ENCODE data around the gene ARL4A. TPM values are rescaled to one million over a fixed set of nuclear protein-coding genes. Genes with fewer than 3 reads are reported as not detected.

ARL4A gene
- total and polyA plus RNA-seq, 2 of the 8 experiments (the other 6 are each of a cell fraction or from before 2014, with no cell fraction given) = 14.5 to 29.2 TPM

DNA sequence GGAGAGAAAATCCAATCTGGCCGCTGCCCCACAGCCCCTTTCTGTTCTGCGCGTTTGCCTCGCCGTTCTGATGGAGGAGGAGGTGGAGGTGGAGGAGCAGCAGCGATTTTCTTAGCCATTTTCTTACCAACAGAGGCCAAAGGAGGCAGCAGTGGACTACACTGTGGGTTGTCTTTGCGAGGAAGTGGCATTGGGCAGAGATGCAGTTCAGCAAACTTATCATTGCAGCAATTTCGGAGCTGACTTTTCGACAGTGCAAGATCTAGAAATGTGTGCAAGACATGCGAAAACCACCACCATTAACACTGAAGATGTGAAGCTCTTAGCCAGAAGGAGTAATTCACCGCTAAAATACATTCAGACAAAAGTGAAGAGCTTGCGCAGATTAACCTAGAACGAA, 1.9 kb upstream of the ARL4A start (continued):
- TF ChIP-seq EGR1 (IDR thresholded peaks at IDR 0.05; ENCODE audit: borderline replicate concordance, low read depth, low read length) = no peak
- no peak for TF ChIP-seq CTBP2 (IDR thresholded peaks at IDR 0.05; ENCODE audit: borderline replicate concordance, insufficient read depth, insufficient read length, low read length)

All from H1 (cell line).